Measurements from ENCODE around the gene RUNX2.

DNA sequence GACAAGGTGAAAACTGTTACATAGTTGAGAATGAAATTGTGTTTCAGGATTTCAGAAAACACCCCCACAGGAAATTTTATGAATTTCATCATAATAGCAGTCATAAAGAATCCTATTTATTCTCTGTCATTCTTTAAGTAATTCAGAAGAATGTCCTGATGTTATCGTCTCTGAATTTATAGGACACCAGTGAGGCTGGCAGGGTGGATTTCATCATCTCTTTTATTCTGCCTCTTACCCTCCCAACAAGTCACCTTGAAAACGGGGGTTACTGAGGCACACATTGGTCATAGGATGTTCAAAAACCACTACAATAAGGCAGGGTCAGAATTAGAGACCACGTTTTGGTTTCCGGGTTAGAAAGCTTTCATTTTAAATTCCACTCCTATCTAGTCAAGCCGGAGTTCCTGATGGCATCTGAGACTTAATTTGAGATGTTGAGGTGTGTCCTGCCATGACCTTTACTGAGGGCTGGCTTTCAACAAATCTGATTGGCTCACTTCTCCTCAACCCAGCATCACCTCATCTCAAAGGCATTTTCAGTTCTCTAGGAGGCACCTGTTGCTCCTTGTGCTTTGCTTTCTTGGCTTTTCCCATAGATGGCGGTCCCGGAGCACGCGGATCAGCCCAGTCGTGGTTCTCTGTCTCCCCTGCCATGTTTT, 280.3 kb downstream of the RUNX2 start:
- TF ChIP-seq LEF1 (IDR thresholded peaks at IDR 0.05; ENCODE audit: borderline replicate concordance), result no peak
- no peak for TF ChIP-seq FOXM1 (IDR thresholded peaks at IDR 0.05; ENCODE audit: borderline replicate concordance)

All from HEK293T (cell line).